HepG2 (cell line): ENCODE measurements around the gene NBEAL2. TPM values are rescaled to one million over a fixed set of nuclear protein-coding genes. Genes with fewer than 3 reads are reported as not detected.

ENCODE experiments used
- ATAC-seq: fragments of 200-7000 bp; cut with Tn5 transposase; 3 replicates; pipeline ENCODE4 v1.9.1; 2020; ENCODE audit warnings: mild to moderate bottlenecking, moderate library complexity
- BruUV-seq: library from RNA; stranded (reverse); fragments of 400-500 nt; replicated peaks from 2 replicates; lab custom pipeline; 2021; lab: Mats Ljungman, UMichigan
- CTCF ChIA-PET: fragments of 300-600 bp; formaldehyde crosslinking; extraction: SDS; loops from one replicate; lab custom pipeline; 2021; ENCODE audit warnings: low total read pairs, inconsistent platforms, low intra/inter-chr PET ratio; lab: Yijun Ruan, JAX
- POLR2A ChIA-PET: fragments of 350-600 bp; sonication (Branson Sonifier 250); formaldehyde crosslinking; loops from one replicate; lab custom pipeline; 2020; ENCODE audit warnings: antibody characterized with exemption, inconsistent platforms; lab: Yijun Ruan, JAX
- DNase-seq: peaks from one replicate; pipeline ENCODE4 v3.0.0-alpha.2; 2015; ENCODE audit warnings: low spot score
- FAIRE-seq: peaks from 3 replicates; lab custom pipeline; 2011; peaks lifted over from hg19 to GRCh38; lab: Jason Lieb, UNC
- H2AFZ ChIP-seq: one replicate; pipeline ENCODE4 v1.6.1; 2011; ENCODE audit warnings: low read length, inconsistent platforms
- H3K27ac ChIP-seq: fragments of 300-600 bp; 3 replicates; pipeline ENCODE4 v1.8.0; 2011; ENCODE audit warnings: mixed run types, mild to moderate bottlenecking, mixed read lengths, low read length, inconsistent platforms; ENCODE audit not compliant: insufficient read depth; ENCODE audit errors: extremely low read length
- H3K27me3 ChIP-seq, 2 experiments: fragments of 200-600 bp in 1 of 2; 2 replicates in 1 of 2; 3 replicates in 1 of 2; pipeline versions ENCODE4 v1.6.0 to v1.8.0; 2011; ENCODE audit warnings: low read length in 2 of 2, mild to moderate bottlenecking in 2 of 2, moderate library complexity in 2 of 2, inconsistent platforms in 1 of 2; ENCODE audit not compliant: insufficient read depth in 2 of 2, control insufficient read depth in 1 of 2
- H3K36me3 ChIP-seq, 2 experiments: fragments of 200-600 bp in 1 of 2; replicated peaks in 1 of 2; 2 replicates in 1 of 2; 3 replicates in 1 of 2; pipeline versions ENCODE4 v1.5.1 to v1.8.0; 2011; ENCODE audit warnings: low read length in 2 of 2, inconsistent platforms in 1 of 2; ENCODE audit not compliant: insufficient read depth in 2 of 2, control insufficient read depth in 1 of 2
- H3K4me1 ChIP-seq: 2 replicates; pipeline ENCODE4 v1.5.1; 2012; ENCODE audit warnings: low read length, inconsistent platforms; ENCODE audit not compliant: insufficient read depth
- H3K4me2 ChIP-seq: 2 replicates; pipeline ENCODE4 v1.6.0; 2011; ENCODE audit warnings: low read depth, low read length, inconsistent platforms
- H3K4me3 ChIP-seq, 3 experiments: fragments of 200-600 bp in 1 of 3; sonication (generic), shearing (Covaris generic) in 1 of 3; replicated peaks in 1 of 3; 2 replicates each; pipeline ENCODE4 v1.5.1; 2011 to 2016; ENCODE audit warnings: low read length in 3 of 3, inconsistent platforms in 2 of 3, low read depth in 2 of 3, mild to moderate bottlenecking in 2 of 3, control low read depth in 1 of 3, mixed read lengths in 1 of 3; ENCODE audit not compliant: insufficient read depth in 1 of 3
- H3K79me2 ChIP-seq: one replicate; pipeline ENCODE4 v1.6.1; 2011; ENCODE audit warnings: low read length, inconsistent platforms; ENCODE audit not compliant: insufficient read depth
- H3K9ac ChIP-seq: 2 replicates; pipeline ENCODE4 v1.6.0; 2011; ENCODE audit warnings: mild to moderate bottlenecking, low read depth, low read length, inconsistent platforms; ENCODE audit not compliant: insufficient read depth
- H3K9me3 ChIP-seq: 2 replicates; pipeline ENCODE4 v1.5.1; 2012; ENCODE audit warnings: mild to moderate bottlenecking, low read length
- H4K20me1 ChIP-seq: 2 replicates; pipeline ENCODE4 v1.6.0; 2011; ENCODE audit warnings: inconsistent platforms, mild to moderate bottlenecking, low read length, moderate library complexity; ENCODE audit not compliant: insufficient read depth
- CTCF ChIP-seq: sonication (generic); formaldehyde crosslinking; IDR thresholded peaks from 2 replicates; pipeline ENCODE4 v1.5.0; 2020; ENCODE audit warnings: mild to moderate bottlenecking, missing genetic modification reagents, moderate library complexity
- KMT2A ChIP-seq: sonication (generic); formaldehyde crosslinking; IDR thresholded peaks from 2 replicates; pipeline ENCODE4 v1.4.0; 2020; ENCODE audit warnings: missing genetic modification reagents
- SNAI1 ChIP-seq: sonication (generic); formaldehyde crosslinking; IDR thresholded peaks from 2 replicates; pipeline ENCODE4 v1.5.0; 2020; ENCODE audit warnings: mild to moderate bottlenecking, missing genetic modification reagents, borderline replicate concordance
- ZFP37 ChIP-seq: sonication (generic); formaldehyde crosslinking; IDR thresholded peaks from 2 replicates; pipeline ENCODE4 v1.4.0; 2020; ENCODE audit warnings: missing genetic modification reagents, borderline replicate concordance
- ZNF451 ChIP-seq: sonication (generic); formaldehyde crosslinking; IDR thresholded peaks from 2 replicates; pipeline ENCODE4 v1.5.0; 2020; ENCODE audit warnings: mild to moderate bottlenecking, missing genetic modification reagents
- ZNF7 ChIP-seq: IDR thresholded peaks from 2 replicates; pipeline ENCODE4 v1.6.1; 2016; ENCODE audit warnings: missing biosample characterization, missing genetic modification reagents
- ZNF768 ChIP-seq: sonication (generic); formaldehyde crosslinking; IDR thresholded peaks from 2 replicates; pipeline ENCODE4 v1.4.0; 2020; ENCODE audit warnings: missing genetic modification reagents
- WGBS: methylation state at CpG from one replicate; pipeline ENCODE4 v1.1.6; 2017; ENCODE audit warnings: low lambda C conversion rate; 5-methylcytosine and 5-hydroxymethylcytosine counted together
- in situ Hi-C: cut with HindIII; loops from 2 replicates; pipeline ENCODE4 v1.10.0; 2017; ENCODE audit warnings: low pct_unique_long_range_greater_than_20kb; ENCODE audit not compliant: extremely low pct_ligation_motif_present
- intact Hi-C: fragments of 100-400 bp; cut with micrococcal nuclease; formaldehyde crosslinking; loops from one replicate; pipeline ENCODE4 v1.10.0; 2022; ENCODE audit not compliant: unreplicated experiment
- polyA plus RNA-seq, 8 experiments: library from polyadenylated mRNA; depleted of rRNA in 3 of 8; stranded (reverse) in 7 of 8; unstranded in 1 of 8; fragments of >200 nt; fragmentation: Illumina TruSeq in 4 of 8; extraction: Trizol in 4 of 8; gene quantifications; 2 replicates each; pipeline versions ENCODE4 v1.2.1 to v1.2.3, GENCODE V29; 2011 to 2016; ENCODE audit warnings: low read depth in 4 of 8, missing spikeins in 1 of 8, mixed read lengths in 1 of 8; ENCODE audit not compliant: insufficient read depth in 1 of 8
- total RNA-seq, 5 experiments: library from RNA; depleted of rRNA; stranded (reverse); fragments of >200 nt; fragmentation: Illumina TruSeq; extraction: Trizol; gene quantifications; 2 replicates each; pipeline ENCODE4 v1.2.3, GENCODE V29; 2016; ENCODE audit warnings: low read depth in 1 of 5
- TF ChIP-seq, protein P1 (sequence below): sonication (generic); formaldehyde crosslinking; IDR thresholded peaks from 2 replicates; pipeline ENCODE4 v1.9.0; 2022; ENCODE audit warnings: low read depth, missing genetic modification reagents

The NBEAL2 gene
- total and polyA plus RNA-seq, 2 of the 13 experiments (the other 11 are each of a cell fraction or from before 2014, with no cell fraction given), result 9.7 to 12.4 TPM

DNA sequence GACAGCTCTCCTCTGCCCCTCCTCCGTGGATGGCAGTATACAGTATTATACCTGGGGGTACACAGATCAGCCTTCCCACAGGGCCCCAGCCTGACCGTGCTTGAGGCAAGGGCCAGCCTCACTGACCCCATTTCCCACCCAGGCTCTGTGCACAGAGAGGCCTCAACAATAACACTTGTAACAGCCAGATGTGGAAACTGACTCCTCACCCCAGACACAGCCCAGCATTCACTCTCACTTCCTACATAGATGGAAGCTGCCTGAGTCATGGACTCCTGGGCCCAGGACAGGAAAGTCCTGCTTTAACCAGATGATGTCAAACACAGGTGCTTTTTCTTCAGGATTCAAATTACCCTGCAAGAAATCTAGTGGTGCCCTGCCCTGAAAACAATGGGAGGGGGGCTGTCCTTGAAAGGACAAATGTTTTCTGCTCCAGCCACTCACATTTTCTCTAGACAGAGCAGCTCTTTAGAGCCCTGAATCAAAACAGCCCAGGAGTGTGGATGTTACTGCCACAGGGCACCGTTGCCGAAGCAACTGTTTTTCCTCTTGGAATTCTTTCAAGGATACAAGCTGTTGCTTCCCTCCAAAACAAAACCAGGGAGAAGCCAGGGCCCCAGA lies 19.3 kb upstream of the NBEAL2 start:
- intact Hi-C loops, result no loop called here
- H3K27me3 ChIP-seq, result no peaks in the 10 kb centered on the region
- no peak overlapping the region for H3K4me2 ChIP-seq
- no peak overlapping the region for H3K9ac ChIP-seq
- no peak overlapping the region for H2AFZ ChIP-seq
- TF ChIP-seq, protein P1, sequence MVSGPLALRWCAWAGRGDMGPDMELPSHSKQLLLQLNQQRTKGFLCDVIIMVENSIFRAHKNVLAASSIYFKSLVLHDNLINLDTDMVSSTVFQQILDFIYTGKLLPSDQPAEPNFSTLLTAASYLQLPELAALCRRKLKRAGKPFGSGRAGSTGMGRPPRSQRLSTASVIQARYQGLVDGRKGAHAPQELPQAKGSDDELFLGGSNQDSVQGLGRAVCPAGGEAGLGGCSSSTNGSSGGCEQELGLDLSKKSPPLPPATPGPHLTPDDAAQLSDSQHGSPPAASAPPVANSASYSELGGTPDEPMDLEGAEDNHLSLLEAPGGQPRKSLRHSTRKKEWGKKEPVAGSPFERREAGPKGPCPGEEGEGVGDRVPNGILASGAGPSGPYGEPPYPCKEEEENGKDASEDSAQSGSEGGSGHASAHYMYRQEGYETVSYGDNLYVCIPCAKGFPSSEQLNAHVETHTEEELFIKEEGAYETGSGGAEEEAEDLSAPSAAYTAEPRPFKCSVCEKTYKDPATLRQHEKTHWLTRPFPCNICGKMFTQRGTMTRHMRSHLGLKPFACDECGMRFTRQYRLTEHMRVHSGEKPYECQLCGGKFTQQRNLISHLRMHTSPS (CRISPR knock-in tag), result no peak
- no peak for TF ChIP-seq ZNF768 (CRISPR knock-in tag)
- TF ChIP-seq, all 625 proteins: peak for 0
- Histone ChIP-seq H3K9me3 (no peaks in the 10 kb centered on the region), H3K27ac (no peak overlapping the region), H3K79me2 (peaks cover 80% of the 10 kb centered on the region), H3K4me3 (no peak overlapping the region), H4K20me1 (peaks cover 65% of the 10 kb centered on the region), H3K4me1 (peaks cover 83% of the 10 kb centered on the region), H3K36me3 (peaks cover 3 to 15% of the 10 kb centered on the region in 2 experiments; a peak in 4 of 5 replicates)
- no peak for FAIRE-seq
- no peak; the same call in 1 of the 3 replicates for ATAC-seq
- BruUV-seq, result no TSS peak
- DNase-seq, result no peak
- WGBS, result 97% methylated on average over 4 of the region's 4 CpGs
- CTCF ChIA-PET, result no interaction called here
- POLR2A ChIA-PET, result no interaction called here
- in situ Hi-C loops, result no loop called here

DNA sequence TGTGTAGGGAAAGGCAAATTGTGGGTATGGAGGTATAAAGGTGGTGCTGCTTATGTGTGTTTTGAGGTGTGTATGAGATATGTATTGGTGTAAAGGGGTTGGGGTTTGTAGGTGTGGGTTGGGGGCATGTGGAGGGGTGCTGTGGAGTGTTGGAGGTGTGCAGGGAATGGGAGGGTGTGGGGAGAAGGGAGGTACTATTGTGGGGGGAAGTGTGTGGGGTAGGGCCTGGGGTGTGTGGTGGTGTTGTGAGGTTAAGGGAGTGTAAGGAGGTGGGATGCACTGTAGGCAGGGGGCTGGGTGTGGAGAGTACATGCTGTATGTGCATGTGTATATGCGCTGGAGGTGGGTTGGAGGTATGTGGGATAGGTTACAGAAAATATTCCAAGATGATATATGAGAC lies 18.6 kb upstream of the NBEAL2 start:
- Histone ChIP-seq H3K79me2 (peaks cover 80% of the 10 kb centered on the region), H3K27ac (no peak overlapping the region), H4K20me1 (peaks cover 66% of the 10 kb centered on the region), H2AFZ (no peak overlapping the region), H3K27me3 (no peaks in the 10 kb centered on the region), H3K4me1 (peaks cover 83% of the 10 kb centered on the region), H3K36me3 (peaks cover 4 to 22% of the 10 kb centered on the region in 2 experiments; a peak in 4 of 5 replicates), H3K4me3 (no peak overlapping the region), H3K9ac (no peak overlapping the region), H3K4me2 (no peak overlapping the region), H3K9me3 (no peaks in the 10 kb centered on the region)
- WGBS, result 100% methylated on average over 1 of the region's 1 CpG
- ChIA-PET CTCF (no interaction called here), POLR2A (no interaction called here)
- no TSS peak for BruUV-seq
- TF ChIP-seq ZNF7 (CRISPR knock-in tag) (no peak), ZNF451 (CRISPR knock-in tag) (no peak), ZFP37 (no peak), KMT2A (CRISPR knock-in tag) (no peak), SNAI1 (CRISPR knock-in tag) (no peak), CTCF (CRISPR knock-in tag) (no peak)
- FAIRE-seq (no peak), ATAC-seq (no peak), DNase-seq (no peak)
- intact Hi-C loops, result no loop called here
- in situ Hi-C loops, result no loop called here
